Kidney (tissue), 14 donors: ENCODE results near the gene RTN4IP1. TPM values are rescaled to one million over a fixed set of nuclear protein-coding genes. Genes with fewer than 3 reads are reported as not detected.

ENCODE experiments used
- DNase-seq, 5 donors: peaks; one replicate each; pipeline ENCODE4 v3.0.0-alpha.2; 2013 to 2020
- FAIRE-seq: peaks from 2 replicates; lab custom pipeline; 2012; peaks lifted over from hg19 to GRCh38; lab: Jason Lieb, UNC
- H3K27ac ChIP-seq, 2 donors: one replicate each; pipeline ENCODE4 v1.7.0; 2013; ENCODE audit warnings: low read depth in 2 of 2, low read length in 2 of 2, inconsistent platforms in 1 of 2
- H3K27me3 ChIP-seq: one replicate; pipeline ENCODE4 v1.7.1; 2013; ENCODE audit warnings: low read length, inconsistent platforms; ENCODE audit not compliant: control insufficient read depth, insufficient read depth
- H3K36me3 ChIP-seq, 3 donors: one replicate each; pipeline versions ENCODE4 v1.7.0 to v1.7.1; 2013; ENCODE audit warnings: low read length in 3 of 3, control low read depth in 1 of 3, inconsistent platforms in 1 of 3; ENCODE audit not compliant: insufficient read depth in 3 of 3, control insufficient read depth in 2 of 3
- H3K4me1 ChIP-seq, 3 donors: one replicate each; pipeline versions ENCODE4 v1.7.0 to v1.7.1; 2013; ENCODE audit warnings: low read length in 3 of 3, inconsistent platforms in 1 of 3, low read depth in 1 of 3; ENCODE audit not compliant: control insufficient read depth in 2 of 3, insufficient read depth in 2 of 3
- H3K4me3 ChIP-seq, 3 donors: one replicate each; pipeline versions ENCODE4 v1.7.0 to v1.8.1; 2013; ENCODE audit warnings: low read length in 3 of 3, control low read depth in 1 of 3, inconsistent platforms in 1 of 3
- H3K9ac ChIP-seq, 3 donors: one replicate each; pipeline versions ENCODE4 v1.7.0 to v1.7.1; 2013; ENCODE audit warnings: low read length in 3 of 3, control low read depth in 1 of 3, inconsistent platforms in 1 of 3
- H3K9me3 ChIP-seq, 3 donors: one replicate each; pipeline versions ENCODE4 v1.7.0 to v1.7.1; 2013; ENCODE audit warnings: low read length in 3 of 3, control low read depth in 1 of 3, inconsistent platforms in 1 of 3; ENCODE audit not compliant: control insufficient read depth in 2 of 3, insufficient read depth in 1 of 3
- CTCF ChIP-seq: IDR thresholded peaks from 3 replicates; pipeline ENCODE4 v1.5.1; 2012; ENCODE audit warnings: mild to moderate bottlenecking, moderate library complexity, borderline replicate concordance; ENCODE audit not compliant: insufficient read depth; ENCODE audit errors: extremely low read depth
- intact Hi-C: fragments of 100-400 bp; cut with DNase I; formaldehyde crosslinking; loops from one replicate; pipeline ENCODE4 v1.11.1; 2022
- polyA plus RNA-seq: library from polyadenylated mRNA; stranded (reverse); fragments of 350-450 nt; fragmentation: Illumina TruSeq; extraction: RNeasy Lipid Tissue Mini Kit (QIAGEN cat#74804); gene quantifications from one replicate; pipeline ENCODE4 v1.2.3, GENCODE V29; 2014; ENCODE audit warnings: low read depth, low replicate concordance; ENCODE audit not compliant: insufficient read depth
- total RNA-seq: library from RNA; stranded (reverse); fragmentation: NEBNext Ultra II Directional; extraction: Animal tissue kit (Norgen Biotek cat#: 25700); gene quantifications from one replicate; pipeline ENCODE4 v1.2.1, GENCODE V29; 2021
- donor health status: control.
- donor health status: control.
- donor health status: control.
- donor health status: control.
- donor health status: control.
- donor health status: DM: yes; HTN: yes; CAD: no.
- donor health status: Normal renal cell carcinoma (clear cell type).

RTN4IP1 gene
- total and polyA plus RNA-seq, 2 donors from 2014 or later = 8.9 to 19.3 TPM

GRCh38 chr6:106558364-106558763 lies 70.9 kb downstream of the RTN4IP1 start:
- FAIRE-seq (no peak), DNase-seq (no peak)
- Histone ChIP-seq H3K27ac (no peak overlapping the region), H3K27me3 (no peaks in the 10 kb centered on the region), H3K4me3 (no peak overlapping the region), H3K9me3 (no peaks in the 10 kb centered on the region), H3K36me3 (peaks cover 0 to 14% (median 8%) of the 10 kb centered on the region in 3 donors), H3K4me1 (no peaks in the 10 kb centered on the region), H3K9ac (no peak overlapping the region)
- TF ChIP-seq CTCF = no peak
- intact Hi-C loops = no loop called here

GRCh38 chr6:106557837-106558236 lies 71.5 kb downstream of the RTN4IP1 start:
- no peak overlapping the region for H3K4me3 ChIP-seq
- H3K27me3 ChIP-seq = no peaks in the 10 kb centered on the region
- FAIRE-seq = no peak
- no peak for DNase-seq
- no peak for TF ChIP-seq CTCF
- intact Hi-C loops = no loop called here
- H3K9ac ChIP-seq = no peak overlapping the region
- H3K4me1 ChIP-seq = no peaks in the 10 kb centered on the region
- H3K9me3 ChIP-seq = no peaks in the 10 kb centered on the region
- no peak overlapping the region for H3K27ac ChIP-seq
- H3K36me3 ChIP-seq = peaks cover 0 to 14% (median 8%) of the 10 kb centered on the region in 3 donors

GRCh38 chr6:106556368-106556960 lies 72.8 kb downstream of the RTN4IP1 start:
- DNase-seq = peak in 2 of 5 donors; percentile 9 to 28
- H3K9ac ChIP-seq = no peak overlapping the region
- peaks cover 0 to 13% (median 8%) of the 10 kb centered on the region in 3 donors for H3K36me3 ChIP-seq
- no peaks in the 10 kb centered on the region for H3K9me3 ChIP-seq
- H3K27ac ChIP-seq = no peak overlapping the region
- peak; percentile 69 for FAIRE-seq
- no peak overlapping the region for H3K4me3 ChIP-seq
- H3K27me3 ChIP-seq = no peaks in the 10 kb centered on the region
- peak; percentile 38 for TF ChIP-seq CTCF
- intact Hi-C loops = no loop called here
- no peaks in the 10 kb centered on the region for H3K4me1 ChIP-seq
